G401 (cell line): ENCODE results near the gene TRIM8. TPM values are rescaled to one million over a fixed set of nuclear protein-coding genes. Genes with fewer than 3 reads are reported as not detected.

ENCODE experiments used
- DNase-seq: peaks from one replicate; pipeline ENCODE4 v3.0.0-alpha.2; 2015; ENCODE audit warnings: low spot score
- in situ Hi-C: cut with HindIII; loops from 2 replicates; pipeline ENCODE4 v1.10.0; 2016; ENCODE audit warnings: low sequenced_read_pairs, mixed read lengths
- total RNA-seq: library from RNA; depleted of rRNA; stranded (reverse); fragments of >200 nt; shearing (Covaris generic); gene quantifications from 2 replicates; pipeline ENCODE4 v1.2.3, GENCODE V29; 2014

Gene TRIM8
- total RNA-seq, 1 experiment from 2014 or later: 44.4 TPM

- no peak for DNase-seq
- in situ Hi-C loops: no loop called here
These were observed 30.5 kb upstream of the TRIM8 start for GRCh38 chr10:102613785-102614184.

GRCh38 chr10:102614888-102615287, 29.4 kb upstream of the TRIM8 start:
- in situ Hi-C loops: no loop called here
- DNase-seq: no peak

- no peak for DNase-seq
- in situ Hi-C loops: no loop called here
These were observed 28.9 kb upstream of the TRIM8 start for GRCh38 chr10:102615361-102615760.

- in situ Hi-C loops: no loop called here
- DNase-seq: no peak
These were observed 28.1 kb upstream of the TRIM8 start for GRCh38 chr10:102616066-102616770.

- in situ Hi-C loops: no loop called here
- no peak for DNase-seq
These were observed 27.2 kb upstream of the TRIM8 start for GRCh38 chr10:102617041-102617440.

GRCh38 chr10:102617816-102618215, 26.5 kb upstream of the TRIM8 start:
- in situ Hi-C loops: no loop called here
- no peak for DNase-seq

- DNase-seq: no peak
- in situ Hi-C loops: no loop called here
These were observed 24.8 kb upstream of the TRIM8 start for GRCh38 chr10:102619281-102619981.

- DNase-seq: no peak
- in situ Hi-C loops: no loop called here
These were observed 24.1 kb upstream of the TRIM8 start for GRCh38 chr10:102620138-102620590.

- in situ Hi-C loops: no loop called here
- DNase-seq: no peak
These were observed 23.5 kb upstream of the TRIM8 start for GRCh38 chr10:102620591-102621442.

GRCh38 chr10:102621443-102622325, 22.6 kb upstream of the TRIM8 start:
- in situ Hi-C loops: no loop called here
- no peak for DNase-seq

GRCh38 chr10:102624094-102624493, 20.2 kb upstream of the TRIM8 start:
- in situ Hi-C loops: no loop called here
- no peak for DNase-seq

GRCh38 chr10:102624751-102625645, 19.3 kb upstream of the TRIM8 start:
- in situ Hi-C loops: no loop called here
- DNase-seq: no peak

GRCh38 chr10:102626026-102626685, 18.1 kb upstream of the TRIM8 start:
- DNase-seq: no peak
- in situ Hi-C loops: no loop called here

- in situ Hi-C loops: no loop called here
- peak; percentile 55 for DNase-seq
These were observed 17.0 kb upstream of the TRIM8 start for GRCh38 chr10:102627291-102627735.

- no peak for DNase-seq
- in situ Hi-C loops: no loop called here
These were observed 16.5 kb upstream of the TRIM8 start for GRCh38 chr10:102627736-102628293.

GRCh38 chr10:102628451-102628911, 15.8 kb upstream of the TRIM8 start:
- in situ Hi-C loops: no loop called here
- DNase-seq: peak; percentile 49
